Suprapubic skin (tissue), 4 donors: ENCODE data around the gene COX6A1. TPM values are rescaled to one million over a fixed set of nuclear protein-coding genes. Genes with fewer than 3 reads are reported as not detected.
"Not testable (repeated sequence)": the region's sequence is repeated elsewhere in the genome, so short reads cannot be mapped to it uniquely, and the experiment has no call there.

Source experiments
- DNase-seq, 2 donors: peaks; one replicate each; pipeline ENCODE4 v3.0.0-alpha.2; 2019; ENCODE audit warnings: low spot score in 2 of 2
- H3K27ac ChIP-seq: fragments of 200-600 bp; sonication (generic); one replicate; pipeline ENCODE4 v1.5.1; 2019
- H3K27me3 ChIP-seq: fragments of 200-600 bp; sonication (generic); one replicate; pipeline ENCODE4 v1.5.1; 2019
- H3K36me3 ChIP-seq: fragments of 200-600 bp; sonication (generic); one replicate; pipeline ENCODE4 v1.5.1; 2019
- H3K4me1 ChIP-seq: fragments of 200-600 bp; sonication (generic); one replicate; pipeline ENCODE4 v1.5.1; 2019
- H3K4me3 ChIP-seq: fragments of 200-600 bp; sonication (generic); one replicate; pipeline ENCODE4 v1.5.1; 2019; ENCODE audit warnings: mild to moderate bottlenecking
- H3K9me3 ChIP-seq: fragments of 200-600 bp; sonication (generic); one replicate; pipeline ENCODE4 v1.5.1; 2019
- CTCF ChIP-seq, 2 donors: fragments of 200-600 bp in 1 of 2; fragments of 450-650 bp in 1 of 2; sonication (generic) in 1 of 2; IDR thresholded peaks; one replicate each; pipeline ENCODE4 v1.5.1; 2016 to 2019; ENCODE audit warnings: antibody characterized with exemption in 2 of 2, mild to moderate bottlenecking in 1 of 2, moderate library complexity in 1 of 2
- EP300 ChIP-seq: sonication (generic); formaldehyde crosslinking; IDR thresholded peaks from one replicate; pipeline ENCODE4 v1.6.1; 2017; ENCODE audit warnings: antibody characterized with exemption
- POLR2A ChIP-seq, 2 donors: fragments of 450-650 bp; IDR thresholded peaks; one replicate each; pipeline ENCODE4 v1.6.1; 2017; ENCODE audit warnings: antibody characterized with exemption in 2 of 2, mild to moderate bottlenecking in 2 of 2, moderate library complexity in 2 of 2
- POLR2AphosphoS5 ChIP-seq, 3 donors: sonication (generic); formaldehyde crosslinking; IDR thresholded peaks; one replicate each; pipeline ENCODE4 v1.6.1; 2017; ENCODE audit warnings: antibody characterized with exemption in 3 of 3
- WGBS: methylation state at CpG from one replicate; pipeline ENCODE4 v1.1.5; 2018; 5-methylcytosine and 5-hydroxymethylcytosine counted together
- total RNA-seq, 4 donors: library from RNA; depleted of rRNA; stranded (reverse); fragments of >200 nt; gene quantifications; one replicate each; pipeline ENCODE4 v1.1.0, GENCODE V29; 2016

The COX6A1 gene
- total RNA-seq, 4 donors from 2014 or later, result 569 to 1,135 (median 836) TPM

- H3K27me3 ChIP-seq, result no peaks in the 10 kb centered on the region
- no peaks in the 10 kb centered on the region for H3K4me1 ChIP-seq
- H3K4me3 ChIP-seq, result no peak overlapping the region
- H3K9me3 ChIP-seq, result no peaks in the 10 kb centered on the region
- no peak overlapping the region for H3K27ac ChIP-seq
- 94% methylated on average over 9 of the region's 9 CpGs for whole genome bisulfite sequencing
- DNase-seq, result no peak
- no peak for TF ChIP-seq POLR2A (IDR thresholded peaks at IDR 0.05)
- no peak for TF ChIP-seq EP300
- TF ChIP-seq POLR2AphosphoS5 (IDR thresholded peaks at IDR 0.05), result no peak
- TF ChIP-seq CTCF (IDR thresholded peaks at IDR 0.05), result no peak
- peaks cover 6% of the 10 kb centered on the region for H3K36me3 ChIP-seq
Observed at GRCh38 chr12:120481022-120481767, 43.3 kb downstream of the COX6A1 start.

- no peak overlapping the region for H3K27ac ChIP-seq
- no peaks in the 10 kb centered on the region for H3K4me1 ChIP-seq
- DNase-seq, result no peak
- H3K4me3 ChIP-seq, result no peak overlapping the region
- no peaks in the 10 kb centered on the region for H3K27me3 ChIP-seq
- 93% methylated on average over 1 of the region's 1 CpG for WGBS
- no peaks in the 10 kb centered on the region for H3K9me3 ChIP-seq
- TF ChIP-seq POLR2AphosphoS5 (IDR thresholded peaks at IDR 0.05) (no peak), POLR2A (IDR thresholded peaks at IDR 0.05) (no peak), EP300 (no peak), CTCF (IDR thresholded peaks at IDR 0.05) (no peak)
- peaks cover 6% of the 10 kb centered on the region for H3K36me3 ChIP-seq
Observed at GRCh38 chr12:120483621-120484020, 45.7 kb downstream of the COX6A1 start.

GRCh38 chr12:120485961-120486881, 48.3 kb downstream of the COX6A1 start:
- no peak overlapping the region for H3K27ac ChIP-seq
- H3K4me3 ChIP-seq, result no peak overlapping the region
- H3K36me3 ChIP-seq, result peaks cover 6% of the 10 kb centered on the region
- DNase-seq, result no peak
- TF ChIP-seq POLR2AphosphoS5 (IDR thresholded peaks at IDR 0.05) (no peak), EP300 (no peak), CTCF (IDR thresholded peaks at IDR 0.05) (no peak), POLR2A (IDR thresholded peaks at IDR 0.05) (no peak)
- 92% methylated on average over 7 of the region's 7 CpGs for WGBS
- H3K9me3 ChIP-seq, result no peaks in the 10 kb centered on the region
- H3K27me3 ChIP-seq, result no peaks in the 10 kb centered on the region
- no peaks in the 10 kb centered on the region for H3K4me1 ChIP-seq

GRCh38 chr12:120487552-120487951, 49.6 kb downstream of the COX6A1 start:
- not testable (repeated sequence) for H3K4me1 ChIP-seq, DNase-seq, H3K4me3 ChIP-seq, H3K27me3 ChIP-seq, H3K27ac ChIP-seq, H3K36me3 ChIP-seq, H3K9me3 ChIP-seq
- WGBS, result 89% methylated on average over 7 of the region's 7 CpGs

- H3K36me3 ChIP-seq, result no peaks in the 10 kb centered on the region
- TF ChIP-seq EP300 (no peak), POLR2A (IDR thresholded peaks at IDR 0.05) (no peak), POLR2AphosphoS5 (IDR thresholded peaks at IDR 0.05) (no peak), CTCF (IDR thresholded peaks at IDR 0.05) (no peak)
- H3K27ac ChIP-seq, result no peak overlapping the region
- H3K9me3 ChIP-seq, result no peaks in the 10 kb centered on the region
- no peaks in the 10 kb centered on the region for H3K27me3 ChIP-seq
- WGBS, result 77% methylated on average over 5 of the region's 5 CpGs
- DNase-seq, result no peak
- H3K4me3 ChIP-seq, result no peak overlapping the region
- H3K4me1 ChIP-seq, result no peaks in the 10 kb centered on the region
Observed at GRCh38 chr12:120488057-120488640, 50.2 kb downstream of the COX6A1 start.
